UCSD-AML1 (cell line): ENCODE measurements around the gene FBXW8.

ENCODE experiments used
- DNase-seq: peaks from one replicate; lab custom pipeline; 2025; ENCODE audit not compliant: unreplicated experiment; lab: John Stamatoyannopoulos, UW

Gene FBXW8

DNA sequence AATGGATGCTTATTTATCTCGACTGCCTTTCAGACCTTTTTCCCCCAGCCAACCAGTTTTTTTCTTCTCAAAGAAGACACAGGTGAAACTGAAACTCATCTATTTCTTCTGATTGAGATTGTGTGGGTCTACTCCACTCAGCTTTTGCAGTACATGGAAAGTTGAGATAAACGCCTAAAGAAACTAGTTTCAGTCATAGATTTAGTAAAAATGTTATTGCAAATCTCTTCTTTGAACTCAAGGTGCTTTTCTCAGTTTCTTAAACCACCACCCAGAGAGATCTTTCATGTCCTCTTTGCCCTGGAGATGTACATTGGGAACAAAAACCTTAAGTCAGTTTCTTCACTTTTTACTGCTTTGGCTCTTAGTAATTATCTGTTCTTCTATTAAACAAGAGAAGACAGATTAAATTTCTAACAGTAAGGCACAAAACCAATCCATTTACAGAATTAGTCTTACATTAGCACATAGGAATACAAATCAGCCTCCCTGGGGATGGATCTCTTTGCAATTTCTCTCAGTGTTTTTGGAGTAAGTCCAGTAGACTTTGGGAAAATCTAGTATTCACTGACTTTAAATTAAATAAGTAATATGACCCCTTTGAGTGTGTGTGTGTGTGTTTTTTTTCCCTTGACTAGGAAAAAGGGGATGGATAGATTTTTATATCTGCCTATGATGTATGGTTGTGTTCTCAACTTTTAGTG, 11.6 kb downstream of the FBXW8 start:
- DNase-seq: no peak

DNA sequence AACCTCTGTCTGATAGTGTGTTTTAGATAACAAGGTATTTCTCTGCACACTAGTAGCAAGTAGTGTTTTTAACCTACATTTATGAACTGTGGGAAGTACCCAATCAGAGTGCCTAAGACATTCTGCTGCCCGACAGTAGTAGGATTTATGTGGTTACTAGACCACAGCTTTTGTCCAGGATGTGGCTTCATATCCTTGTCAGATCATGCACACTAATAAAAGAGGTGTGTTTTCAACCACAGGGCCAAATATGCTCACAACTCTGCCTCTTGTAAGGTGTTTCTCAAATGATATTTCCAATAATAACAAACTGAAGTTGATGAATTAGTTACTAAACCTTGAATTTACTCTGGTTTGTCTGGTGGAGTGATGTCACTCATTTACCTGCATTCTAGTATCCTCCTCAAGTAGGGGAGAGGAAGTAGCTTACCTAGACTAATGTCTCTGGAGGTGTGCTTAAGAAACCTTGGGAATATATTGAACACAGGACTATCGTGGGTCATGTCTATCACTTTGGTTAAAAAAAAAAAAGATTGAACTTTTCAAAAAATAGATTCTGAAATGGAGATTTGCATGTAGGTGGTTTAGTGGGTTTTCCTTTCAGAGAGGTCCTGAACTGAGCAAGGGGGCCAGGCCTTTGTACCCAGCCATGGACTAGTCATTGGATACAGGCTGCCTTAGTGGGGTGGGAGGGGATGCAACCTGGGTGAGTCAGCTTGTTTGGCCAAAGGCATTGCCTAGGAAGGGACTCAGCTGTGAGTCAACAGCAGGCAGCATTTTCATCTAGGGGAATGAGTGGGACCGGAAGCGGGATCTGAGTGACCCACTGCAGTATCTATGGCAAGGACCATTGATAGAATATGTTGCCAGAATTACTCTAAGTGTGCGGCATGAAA, 14.1 kb downstream of the FBXW8 start:
- DNase-seq: no peak

GRCh38 chr12:116926283-116927243, 15.8 kb downstream of the FBXW8 start:
- no peak for DNase-seq

DNA sequence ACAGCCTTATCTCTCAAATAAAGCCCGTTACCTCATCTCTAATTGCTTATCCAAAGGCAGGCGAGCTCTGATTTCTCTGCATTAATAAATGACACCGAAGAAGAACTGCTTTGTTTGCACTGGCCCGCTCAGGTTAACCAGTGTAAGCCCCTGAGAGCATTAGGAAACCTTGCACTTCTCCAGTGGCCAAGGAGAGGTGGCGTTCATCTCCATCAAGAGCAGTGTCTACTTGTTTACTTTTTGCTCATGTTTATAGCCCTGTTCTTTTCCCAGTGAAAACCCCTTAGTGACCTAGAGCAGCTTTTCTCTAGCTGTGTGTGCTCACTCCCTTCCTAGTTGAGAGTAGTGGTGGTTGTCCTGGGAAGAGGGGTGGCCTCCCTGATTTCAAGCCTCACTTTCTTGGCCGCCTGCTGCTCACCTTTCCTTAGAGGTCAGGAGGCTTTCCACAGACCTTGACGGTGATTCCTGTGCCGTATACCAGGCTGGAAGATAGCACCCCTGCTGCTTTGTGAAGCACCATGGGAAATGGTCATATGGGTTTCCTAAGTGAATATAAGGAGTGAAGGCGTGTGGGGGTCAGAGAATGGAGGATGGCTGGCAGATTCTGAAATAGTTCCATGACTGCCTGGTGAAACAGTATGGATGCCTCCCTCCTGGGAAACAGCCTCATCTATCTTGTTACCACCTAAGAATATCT, 16.6 kb downstream of the FBXW8 start:
- DNase-seq: no peak

DNA sequence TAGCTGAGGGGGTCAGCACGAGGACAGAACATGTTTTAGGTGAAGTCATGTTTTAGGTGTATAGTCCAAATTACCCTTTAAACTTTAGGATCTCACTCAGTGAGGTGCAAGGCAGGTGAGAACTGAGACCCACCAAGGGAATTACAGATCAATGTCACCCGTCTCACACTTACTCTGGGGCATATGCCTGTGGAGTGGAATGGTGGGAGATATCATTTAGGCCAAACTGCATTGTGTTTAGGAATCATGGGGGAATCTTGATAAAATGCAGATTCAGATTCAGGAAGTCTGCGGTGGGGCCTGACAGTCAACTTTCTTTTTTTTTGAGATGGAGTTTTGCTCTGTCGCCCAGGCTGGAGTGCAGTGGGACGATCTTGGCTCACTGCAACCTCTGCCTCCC, 17.8 kb downstream of the FBXW8 start:
- no peak for DNase-seq

DNA sequence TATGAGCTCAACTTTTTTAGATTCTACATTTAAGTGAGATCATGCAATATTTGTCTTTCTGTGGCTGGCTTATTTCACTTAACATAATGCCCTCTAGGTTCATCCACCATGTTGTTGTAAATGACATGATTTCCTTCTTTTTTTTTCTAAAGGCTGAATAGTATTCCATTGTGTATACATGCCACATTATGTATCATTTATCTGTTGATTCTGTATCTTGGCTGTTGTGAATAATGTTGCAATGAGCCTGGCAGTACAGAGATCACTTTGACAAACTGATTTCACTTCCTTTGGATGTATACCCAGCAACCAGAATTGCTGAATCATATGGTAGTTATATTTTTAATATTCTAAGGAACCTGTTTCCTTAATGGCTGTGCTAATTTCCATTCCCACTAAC, 19.1 kb downstream of the FBXW8 start:
- no peak for DNase-seq

- DNase-seq: no peak
Measured at GRCh38 chr12:116931665-116932064, 20.9 kb downstream of the FBXW8 start.

- no peak for DNase-seq
Measured at GRCh38 chr12:116933091-116933490, 22.3 kb downstream of the FBXW8 start.

DNA sequence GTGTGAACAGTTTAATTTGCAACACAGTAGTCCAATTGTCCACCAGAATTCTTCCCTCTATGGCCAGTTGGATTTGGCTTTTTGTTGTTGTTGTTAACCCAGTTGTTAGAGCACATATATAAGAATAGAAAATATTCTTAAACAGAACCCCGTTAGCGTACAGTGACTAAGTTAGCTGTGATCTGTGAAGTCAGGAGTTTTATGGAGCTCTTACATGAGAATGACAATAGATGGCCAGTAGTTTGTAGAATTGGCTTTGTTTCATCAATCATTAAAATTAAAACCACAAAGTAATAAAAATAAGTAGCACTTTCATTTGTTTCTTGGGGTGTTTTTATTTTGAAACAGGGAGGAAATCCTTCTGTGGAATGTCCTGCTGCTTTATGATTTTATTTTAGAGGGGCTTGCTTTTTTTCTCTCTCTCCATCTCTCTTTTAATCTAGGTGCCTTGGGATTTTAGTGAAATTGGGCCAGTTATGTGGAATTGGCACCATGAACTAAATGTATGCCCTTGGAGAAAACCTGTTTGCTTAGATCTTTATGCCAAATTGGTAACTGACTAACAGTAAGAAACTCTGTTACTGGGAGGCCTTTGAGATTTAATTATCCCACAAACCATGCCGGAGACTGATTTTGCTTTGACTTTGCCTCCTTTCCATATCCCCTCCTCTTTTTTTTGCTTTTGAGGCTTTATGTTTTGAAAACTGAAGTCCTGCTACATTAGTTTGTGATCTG, 22.9 kb downstream of the FBXW8 start:
- DNase-seq: no peak

- DNase-seq: no peak
Measured at GRCh38 chr12:116934908-116935705, 24.4 kb downstream of the FBXW8 start.

GRCh38 chr12:116937640-116938039, 26.9 kb downstream of the FBXW8 start:
- no peak for DNase-seq

DNA sequence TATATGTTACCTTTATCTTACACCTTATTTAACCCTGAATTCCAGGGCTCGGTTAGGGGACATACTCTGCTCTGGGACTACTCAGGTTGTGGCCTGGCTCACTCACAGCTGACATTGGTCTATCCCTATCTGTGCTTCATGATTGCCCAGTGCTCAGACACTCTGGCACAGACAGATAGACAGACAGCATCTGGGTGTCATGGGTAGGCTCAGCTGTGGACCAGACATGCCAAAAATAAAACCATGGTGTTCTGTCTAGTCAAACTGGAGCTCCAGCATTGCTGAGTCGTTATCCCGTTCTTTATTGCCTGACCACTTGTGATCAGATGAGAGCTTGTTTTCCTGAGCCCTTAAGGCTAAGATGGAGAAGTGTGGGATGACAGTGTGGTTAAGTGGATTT, 29.0 kb downstream of the FBXW8 start:
- DNase-seq: no peak

GRCh38 chr12:116941188-116941587, 30.4 kb downstream of the FBXW8 start:
- DNase-seq: no peak

DNA sequence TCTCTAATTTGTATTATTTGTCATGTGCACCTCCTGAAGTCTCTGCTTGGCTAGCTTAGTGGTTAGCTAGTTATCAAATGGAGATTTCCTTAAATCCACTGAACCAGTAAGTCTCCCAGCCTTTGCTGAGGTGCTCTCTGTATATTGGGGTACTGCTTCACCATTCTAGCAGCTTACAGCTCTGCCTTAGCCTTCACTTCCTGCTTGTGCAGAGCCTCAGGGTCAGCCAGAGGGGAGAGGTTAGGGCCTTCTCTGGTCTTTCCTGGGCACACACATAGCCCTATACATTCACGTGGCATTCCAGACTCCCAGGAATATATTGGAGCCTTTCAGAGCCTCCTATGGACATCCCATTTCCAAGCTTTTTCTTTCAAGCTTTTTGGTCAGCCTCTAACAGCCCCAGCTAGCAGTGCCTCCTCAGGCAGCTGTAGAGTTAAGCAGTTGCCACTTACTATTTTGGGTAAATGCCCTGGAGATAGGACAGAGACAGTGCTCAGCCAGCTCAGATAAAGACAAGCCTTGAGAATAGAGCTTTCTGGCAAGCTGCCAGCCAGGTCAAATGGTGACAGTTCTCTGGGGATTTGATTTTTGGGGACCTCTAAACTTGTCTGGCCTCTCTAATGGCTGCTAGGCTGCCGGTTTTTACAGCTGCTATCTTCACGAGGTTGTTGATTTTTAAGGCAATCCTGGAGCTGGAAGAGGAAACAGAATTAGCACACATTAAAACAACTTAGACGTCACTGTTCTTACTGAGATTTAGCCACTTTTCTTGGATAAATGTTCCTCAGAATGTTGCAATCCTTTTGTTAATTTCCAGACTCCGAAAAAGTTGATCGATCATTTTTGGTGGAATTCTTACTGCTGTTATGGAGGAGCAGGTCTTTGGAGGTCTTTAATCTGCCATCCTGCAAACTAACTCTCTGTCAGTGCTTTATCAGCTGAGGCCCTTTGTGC, 32.9 kb downstream of the FBXW8 start:
- no peak for DNase-seq

GRCh38 chr12:116945886-116946550, 35.3 kb downstream of the FBXW8 start:
- no peak for DNase-seq

DNA sequence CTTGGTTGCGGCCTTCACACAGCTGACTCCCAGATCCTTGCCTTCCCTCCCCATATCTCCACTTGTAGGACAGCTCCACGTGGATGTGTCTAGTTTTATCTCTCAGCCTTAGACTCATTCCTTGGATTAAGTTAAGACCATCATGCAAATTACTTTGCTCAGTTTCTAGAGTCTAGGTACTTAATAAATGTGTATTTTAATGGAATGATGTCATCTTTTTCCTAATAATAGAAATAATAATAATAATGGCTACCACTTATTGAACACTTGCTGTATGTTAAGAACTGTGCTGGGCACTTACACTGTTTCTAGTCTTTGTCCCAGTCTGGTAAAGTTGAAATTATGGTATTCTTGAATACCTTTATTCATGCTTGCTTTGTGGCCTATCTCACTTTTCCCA, 37.5 kb downstream of the FBXW8 start:
- no peak for DNase-seq

DNA sequence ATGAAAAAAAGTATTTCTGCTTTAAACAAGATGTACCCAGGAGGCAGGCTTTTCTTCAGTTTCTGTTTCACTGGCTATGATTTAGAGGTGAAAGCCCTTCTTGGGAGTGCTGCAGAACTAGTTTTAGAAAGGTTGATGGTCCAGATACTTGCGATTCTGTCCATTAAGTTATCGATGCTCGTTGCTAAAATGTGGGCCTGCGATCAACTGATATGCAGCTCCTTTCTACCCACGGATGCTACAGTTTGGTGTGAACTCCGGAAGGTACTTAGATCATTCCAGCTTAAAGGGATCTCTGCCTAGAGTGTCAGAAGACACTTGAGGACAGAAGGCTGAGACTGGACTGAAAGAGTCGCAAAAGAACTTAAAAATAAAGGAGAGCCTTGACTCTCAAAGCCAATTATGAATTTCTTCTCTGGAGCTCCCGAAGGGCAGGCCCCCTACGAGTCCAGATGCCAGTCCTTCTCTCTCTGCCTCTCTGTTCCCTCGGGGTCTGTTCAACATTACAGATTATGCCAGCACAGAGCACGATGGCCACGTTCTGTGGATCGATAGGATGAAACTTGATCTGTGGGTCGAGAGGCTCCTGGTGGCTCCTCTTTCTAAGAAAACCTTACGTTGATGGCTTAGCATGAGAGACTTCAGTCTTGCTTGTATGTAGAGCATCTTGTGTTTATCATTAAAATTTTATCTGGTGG, 40.0 kb downstream of the FBXW8 start:
- no peak for DNase-seq
